Activated T-helper 1 cell treated with Interleukin-2 at 50 U/mL for 16 hours (primary cell): ENCODE results near the gene CBLN3.
A peak's percentile ranks its signal among the peaks of the same experiment; 100 is the strongest.

ENCODE experiments used
- DNase-seq: peaks from one replicate; pipeline ENCODE4 v3.0.0-alpha.2; 2020; ENCODE audit warnings: low read depth

The CBLN3 gene

DNA sequence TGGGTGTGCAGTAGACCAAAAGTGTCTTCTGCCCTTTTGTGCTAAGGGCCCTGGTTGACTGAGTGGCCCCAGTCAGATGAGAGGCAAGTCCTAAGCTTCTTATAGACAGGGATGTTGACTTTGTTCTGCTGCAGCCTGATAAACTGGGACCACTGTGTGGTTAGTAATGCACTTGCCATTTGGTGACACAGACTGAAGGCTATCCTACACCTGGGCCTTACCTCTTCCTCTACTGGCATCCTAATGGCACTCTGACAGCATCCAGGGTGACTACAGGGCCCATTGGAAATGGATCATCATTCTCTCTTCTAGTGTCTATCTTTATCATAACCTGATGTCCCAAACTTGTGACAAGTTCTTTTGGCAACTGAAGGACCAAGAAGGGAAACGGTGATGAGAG lies 9.8 kb upstream of the CBLN3 start:
- DNase-seq: no peak

DNA sequence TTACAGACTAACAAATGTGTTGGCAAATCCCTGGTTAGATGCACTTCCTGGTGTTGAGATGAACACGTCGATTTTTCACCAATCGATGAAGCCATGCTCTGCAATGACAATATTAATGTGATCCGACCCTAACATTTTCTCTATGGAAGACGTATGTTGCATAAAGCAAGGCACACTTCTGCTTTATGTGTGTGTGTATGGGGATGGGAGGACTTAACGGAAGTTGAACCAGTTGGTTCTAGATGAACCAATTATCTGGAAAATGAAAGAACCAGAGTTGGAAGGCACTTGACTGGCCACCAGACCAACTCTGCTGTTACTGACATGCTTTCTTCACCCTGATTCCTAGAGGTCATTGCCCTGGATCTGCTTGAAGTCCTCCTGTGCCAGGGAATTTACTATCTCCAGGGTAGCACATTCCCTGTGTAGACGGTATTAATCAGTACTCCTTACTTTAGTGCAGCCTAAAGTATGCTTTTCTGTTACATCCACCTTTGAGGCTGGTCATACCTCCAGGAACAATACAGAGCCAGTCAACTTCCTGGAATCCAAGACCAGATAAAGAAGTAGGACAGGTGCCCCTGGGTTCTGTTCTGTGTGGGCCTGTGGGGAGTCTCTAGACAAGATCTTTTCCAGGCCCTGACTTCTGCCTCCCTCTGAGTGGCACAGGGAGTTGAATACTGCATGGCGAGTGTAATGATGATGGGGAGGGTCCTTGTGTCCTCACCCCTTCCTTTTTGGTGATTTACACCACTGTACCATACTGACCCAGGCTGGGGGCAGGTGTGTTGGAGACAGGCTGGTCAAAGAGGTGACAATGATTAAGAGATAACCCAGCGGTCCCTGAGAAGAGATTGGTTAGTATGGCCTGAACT lies 9.0 kb upstream of the CBLN3 start:
- DNase-seq: no peak

DNA sequence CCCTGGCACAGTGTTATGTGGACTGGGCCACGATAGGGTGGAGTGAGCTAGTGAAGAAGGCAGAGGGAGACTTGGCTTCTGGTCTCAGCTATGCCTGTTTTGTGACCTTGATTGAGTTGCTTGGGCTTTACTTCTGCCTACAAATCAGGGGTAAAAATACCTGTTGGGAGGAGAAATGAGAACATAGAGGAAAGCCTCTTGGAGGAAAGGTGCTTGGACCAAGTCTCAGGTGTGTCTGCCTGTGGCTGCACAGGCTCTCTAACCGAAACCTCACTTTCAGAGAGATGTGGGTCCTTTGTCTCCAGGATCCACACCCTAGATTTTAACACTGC lies 8.2 kb upstream of the CBLN3 start:
- DNase-seq: no peak

DNA sequence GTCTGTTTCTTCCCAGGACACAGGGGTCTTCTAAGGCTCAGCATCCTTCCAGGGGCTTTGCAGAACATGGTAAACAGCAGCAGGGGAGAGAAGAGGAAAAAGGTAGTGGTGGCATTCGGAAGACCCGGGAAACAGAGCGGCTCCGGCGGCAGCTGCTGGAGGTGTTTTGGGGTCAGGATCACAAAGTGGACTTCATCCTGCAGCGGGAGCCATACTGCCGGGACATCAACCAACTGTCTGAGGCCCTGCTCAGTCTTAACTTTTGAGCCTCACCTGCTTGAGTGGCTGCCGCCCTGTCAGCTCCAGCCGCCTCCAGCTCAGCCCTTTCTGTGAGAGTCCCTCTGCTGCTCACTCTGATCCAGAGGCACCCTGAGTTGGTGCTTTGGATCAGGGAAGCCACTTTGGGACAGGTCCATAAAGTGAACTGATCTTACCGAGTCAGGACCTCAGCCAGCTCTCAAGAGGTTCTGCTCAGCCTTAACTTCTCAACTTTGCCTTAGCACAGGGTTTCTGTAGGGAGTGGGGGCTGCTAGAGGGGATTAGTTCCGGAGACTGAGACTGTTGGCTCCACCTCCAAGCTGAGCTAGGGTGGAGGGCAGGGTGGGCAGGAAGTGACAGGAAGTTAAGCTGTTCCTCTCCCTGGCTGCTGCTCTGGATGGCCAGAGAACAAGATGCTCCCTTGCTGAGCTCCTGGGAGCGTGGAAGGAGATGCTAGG lies 7.7 kb upstream of the CBLN3 start:
- no peak for DNase-seq

DNA sequence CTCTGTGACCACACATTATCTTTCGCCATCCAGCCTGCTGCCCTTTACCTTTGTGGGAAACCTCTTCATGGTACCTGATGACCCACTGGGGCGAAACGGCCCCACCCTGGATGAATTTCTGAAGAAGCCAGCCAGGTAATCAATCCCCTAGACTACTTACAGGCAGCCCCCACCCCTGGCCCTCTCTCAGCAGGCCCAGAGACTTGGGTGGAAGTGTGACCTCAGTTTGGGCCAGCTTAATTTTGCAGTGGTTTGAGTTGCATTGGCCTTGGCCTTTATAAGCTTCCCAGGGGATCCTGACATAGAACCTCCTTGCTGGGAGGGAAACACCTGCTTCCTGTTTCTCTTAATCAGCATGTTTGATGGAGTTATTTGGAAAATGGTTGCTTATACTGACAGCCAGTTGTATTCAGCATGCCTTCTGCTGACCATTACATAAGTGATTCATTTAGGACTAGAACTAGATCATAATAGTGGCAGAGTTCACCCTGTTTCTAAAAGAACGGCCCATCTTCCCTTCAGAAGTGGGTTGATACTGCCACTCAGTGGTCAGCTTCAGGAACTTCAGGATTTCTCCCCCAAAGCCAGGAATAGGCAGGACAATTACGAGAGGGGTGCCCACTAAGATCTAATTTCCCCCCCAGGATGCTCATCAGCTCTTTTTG lies 7.0 kb upstream of the CBLN3 start:
- DNase-seq: no peak

DNA sequence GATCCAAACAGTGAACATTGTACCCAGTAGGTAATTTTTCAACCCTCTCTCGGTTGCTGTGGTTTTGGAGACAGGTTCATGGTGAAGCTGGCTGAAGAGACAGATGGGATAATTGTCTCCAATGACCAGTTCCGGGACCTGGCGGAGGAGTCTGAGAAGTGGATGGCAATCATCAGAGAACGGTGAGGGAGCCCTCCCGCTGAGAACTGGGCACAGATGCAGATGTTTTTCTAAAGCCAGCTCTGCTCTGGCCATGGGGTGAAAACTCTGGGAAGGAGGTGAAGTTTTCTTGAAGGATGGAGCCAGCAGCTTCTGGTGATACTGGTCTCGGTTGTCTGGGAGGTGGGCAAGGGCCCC lies 6.5 kb upstream of the CBLN3 start:
- no peak for DNase-seq

DNA sequence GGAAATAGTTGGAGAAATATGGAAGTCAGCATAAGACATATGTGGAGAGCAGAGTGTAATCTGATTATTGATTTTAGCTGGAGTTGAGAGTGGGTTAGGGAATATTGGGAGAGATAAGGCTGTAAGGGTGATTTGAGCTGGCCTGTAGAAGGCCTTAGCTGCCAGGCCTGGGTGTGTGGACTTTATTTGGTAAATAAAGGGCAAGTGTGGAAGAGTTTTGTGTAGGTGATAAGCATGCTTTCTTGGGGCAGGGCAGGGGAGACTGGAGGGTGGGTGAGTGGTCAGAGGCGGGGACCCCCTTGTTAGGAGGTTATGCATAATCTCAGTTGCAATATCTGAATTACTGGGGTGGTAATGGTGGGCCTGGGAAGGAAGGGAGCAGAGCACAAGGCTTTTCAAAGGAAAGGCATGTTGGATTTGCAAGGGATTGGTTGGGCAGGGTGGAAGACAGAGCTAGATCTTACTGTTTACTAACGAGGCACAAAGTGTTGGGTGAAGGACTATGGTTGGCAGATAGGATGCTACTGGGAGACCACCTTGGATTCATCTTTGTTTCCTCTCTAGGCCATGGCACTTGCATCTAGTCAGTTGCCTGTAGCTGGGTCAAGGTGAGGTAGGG lies 5.8 kb upstream of the CBLN3 start:
- DNase-seq: no peak

DNA sequence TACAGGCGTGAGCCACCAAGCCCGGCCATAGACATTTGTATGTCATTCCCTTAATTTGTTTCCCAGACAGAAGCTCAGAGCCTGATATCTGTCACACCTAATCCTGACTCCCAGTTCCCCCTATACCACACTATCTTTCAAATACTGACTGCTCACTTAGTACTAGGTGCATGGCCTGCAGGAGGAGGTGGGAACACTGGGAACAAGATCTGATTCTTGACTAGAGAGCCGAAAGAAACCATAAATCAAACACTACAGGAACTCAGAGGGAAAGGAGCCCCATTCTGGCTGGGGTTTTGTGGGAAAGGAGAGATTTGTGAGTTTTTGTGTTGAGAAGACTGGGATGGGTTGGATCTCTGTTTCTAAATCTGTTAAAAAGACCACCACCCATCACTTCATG lies 5.2 kb upstream of the CBLN3 start:
- no peak for DNase-seq

DNA sequence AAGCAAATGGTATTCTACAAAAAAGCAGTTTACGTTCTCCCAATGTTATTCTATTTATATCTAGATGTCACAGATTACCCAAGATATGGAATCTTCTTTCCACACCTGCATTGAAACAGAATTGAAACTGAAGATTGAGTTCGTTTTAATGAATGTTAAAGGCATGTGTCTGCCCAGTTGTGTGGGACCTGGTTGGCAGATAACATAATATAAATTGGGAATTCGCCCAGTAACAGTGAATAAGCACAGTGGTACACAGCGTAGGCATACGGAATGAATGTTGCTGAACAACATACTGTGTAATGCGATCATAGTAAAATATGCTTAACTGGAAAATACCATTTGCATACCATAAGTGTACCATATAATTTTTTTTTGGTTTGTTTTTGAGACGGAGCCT lies 4.6 kb upstream of the CBLN3 start:
- no peak for DNase-seq

DNA sequence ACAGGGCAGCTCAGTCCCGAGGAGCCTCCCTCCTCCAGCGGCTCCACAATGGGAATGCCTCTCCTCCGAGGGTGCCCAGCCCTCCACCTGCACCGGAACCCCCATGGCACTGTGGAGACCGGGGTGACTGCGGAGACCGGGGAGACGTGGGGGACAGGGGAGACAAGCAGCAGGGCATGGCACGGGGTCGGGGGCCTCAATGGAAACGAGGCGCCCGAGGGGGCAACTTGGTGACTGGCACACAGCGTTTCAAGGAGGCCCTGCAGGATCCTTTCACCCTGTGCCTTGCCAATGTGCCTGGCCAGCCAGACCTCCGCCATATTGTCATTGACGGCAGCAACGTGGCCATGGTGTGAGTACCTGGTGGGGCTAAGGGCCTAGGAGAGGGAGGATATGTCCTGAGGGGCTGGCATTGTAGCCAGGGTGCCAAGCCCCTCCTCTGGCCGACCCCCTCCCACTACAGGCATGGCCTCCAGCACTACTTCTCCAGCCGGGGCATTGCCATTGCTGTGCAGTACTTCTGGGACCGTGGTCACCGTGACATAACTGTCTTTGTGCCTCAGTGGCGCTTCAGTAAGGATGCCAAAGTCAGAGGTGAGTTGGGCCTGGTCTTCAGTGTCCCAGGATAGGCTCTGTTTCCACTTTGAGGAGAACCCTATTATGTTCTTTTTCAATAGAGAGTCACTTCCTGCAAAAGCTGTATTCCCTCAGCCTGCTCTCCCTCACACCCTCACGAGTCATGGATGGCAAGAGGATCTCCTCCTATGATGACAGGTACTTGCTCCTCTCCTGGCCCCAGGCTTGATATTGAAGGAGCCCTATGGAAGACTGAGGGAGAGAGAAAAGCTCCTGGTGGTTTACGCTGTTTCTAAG lies 3.0 kb upstream of the CBLN3 start:
- DNase-seq: no peak

DNA sequence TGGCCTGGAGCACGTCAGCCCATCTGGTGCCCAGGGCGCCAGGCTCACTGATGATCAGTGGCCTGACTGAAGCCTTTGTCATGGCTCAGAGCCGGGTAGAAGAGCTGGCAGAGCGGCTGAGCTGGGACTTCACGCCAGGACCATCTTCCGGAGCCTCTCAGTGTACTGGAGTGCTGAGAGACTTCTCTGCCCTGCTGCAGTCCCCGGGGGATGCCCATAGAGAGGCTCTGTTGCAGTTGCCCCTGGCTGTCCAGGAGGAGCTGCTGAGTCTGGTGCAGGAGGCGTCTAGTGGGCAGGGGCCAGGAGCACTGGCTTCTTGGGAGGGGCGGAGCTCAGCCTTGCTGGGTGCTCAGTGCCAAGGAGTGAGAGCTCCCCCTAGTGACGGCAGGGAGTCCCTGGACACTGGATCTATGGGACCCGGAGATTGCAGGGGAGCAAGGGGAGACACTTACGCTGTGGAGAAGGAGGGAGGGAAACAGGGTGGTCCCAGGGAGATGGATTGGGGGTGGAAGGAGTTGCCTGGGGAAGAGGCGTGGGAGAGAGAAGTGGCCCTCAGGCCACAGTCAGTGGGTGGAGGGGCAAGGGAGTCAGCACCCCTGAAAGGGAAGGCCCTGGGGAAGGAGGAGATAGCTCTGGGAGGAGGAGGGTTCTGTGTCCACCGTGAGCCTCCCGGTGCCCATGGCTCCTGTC lies 2.2 kb upstream of the CBLN3 start:
- DNase-seq: peak; percentile 77

DNA sequence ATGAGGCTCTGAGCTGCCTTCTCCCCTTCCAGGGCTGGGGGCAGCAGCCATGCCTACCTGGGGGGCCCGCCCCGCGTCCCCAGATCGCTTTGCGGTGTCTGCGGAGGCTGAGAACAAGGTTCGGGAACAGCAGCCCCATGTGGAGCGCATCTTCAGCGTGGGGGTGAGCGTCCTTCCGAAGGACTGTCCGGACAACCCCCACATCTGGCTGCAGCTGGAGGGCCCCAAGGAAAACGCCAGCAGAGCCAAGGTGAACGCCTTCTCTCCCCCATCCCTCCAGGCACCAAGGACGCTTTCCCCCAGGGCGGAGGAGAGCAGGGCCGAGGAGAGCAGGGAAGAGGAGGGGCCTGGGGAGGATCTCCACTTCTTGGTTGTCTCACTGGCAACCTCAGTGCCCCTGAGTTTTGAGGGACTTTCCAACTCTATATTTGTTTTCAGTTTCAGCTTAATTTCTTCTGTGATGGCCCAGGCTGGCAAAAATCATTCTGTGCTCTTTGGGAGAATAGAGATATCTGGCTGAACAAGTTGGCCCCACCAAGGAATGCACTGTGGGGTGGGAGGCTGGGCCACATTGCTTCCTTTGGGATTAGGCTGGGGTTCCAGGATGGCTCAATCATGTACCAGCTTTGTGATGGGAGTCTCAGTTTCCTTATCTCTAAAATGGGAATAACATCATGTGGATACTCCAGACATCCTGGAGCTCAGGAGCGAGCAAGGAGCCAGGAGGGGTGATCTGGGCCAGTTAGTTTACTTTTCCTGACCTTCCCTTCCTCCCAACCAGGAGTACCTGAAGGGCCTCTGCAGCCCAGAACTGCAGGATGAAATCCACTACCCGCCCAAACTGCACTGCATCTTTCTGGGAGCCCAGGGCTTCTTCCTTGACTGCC lies 1.5 kb upstream of the CBLN3 start:
- no peak for DNase-seq

DNA sequence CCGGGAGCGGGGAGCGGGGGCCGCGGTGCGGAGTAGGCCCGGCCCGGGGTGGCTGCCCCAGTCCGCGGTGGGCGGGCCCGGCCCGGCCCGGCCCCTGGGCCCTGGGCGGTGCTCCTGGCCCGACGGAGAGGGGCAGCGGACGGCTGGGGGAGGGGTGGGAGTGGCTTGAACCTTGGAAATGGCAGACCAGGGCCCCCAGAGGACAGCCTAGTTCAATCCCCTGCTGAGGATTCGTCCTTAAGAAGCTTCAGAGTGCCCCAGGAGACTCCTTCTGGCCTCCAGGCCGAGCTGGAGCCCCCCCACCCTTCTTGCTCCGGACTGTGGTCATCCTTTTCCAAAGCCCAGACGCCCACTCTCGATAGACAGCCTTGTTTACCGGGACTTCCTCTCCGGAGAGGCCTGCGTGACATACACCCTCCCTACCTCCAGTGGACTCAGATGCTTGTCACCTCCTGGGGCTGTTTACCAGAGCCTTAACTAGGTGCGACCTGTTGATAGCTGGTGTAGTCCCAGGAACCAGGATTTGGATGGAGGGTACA lies 744 bp upstream of the CBLN3 start:
- peak; percentile 33 for DNase-seq

DNA sequence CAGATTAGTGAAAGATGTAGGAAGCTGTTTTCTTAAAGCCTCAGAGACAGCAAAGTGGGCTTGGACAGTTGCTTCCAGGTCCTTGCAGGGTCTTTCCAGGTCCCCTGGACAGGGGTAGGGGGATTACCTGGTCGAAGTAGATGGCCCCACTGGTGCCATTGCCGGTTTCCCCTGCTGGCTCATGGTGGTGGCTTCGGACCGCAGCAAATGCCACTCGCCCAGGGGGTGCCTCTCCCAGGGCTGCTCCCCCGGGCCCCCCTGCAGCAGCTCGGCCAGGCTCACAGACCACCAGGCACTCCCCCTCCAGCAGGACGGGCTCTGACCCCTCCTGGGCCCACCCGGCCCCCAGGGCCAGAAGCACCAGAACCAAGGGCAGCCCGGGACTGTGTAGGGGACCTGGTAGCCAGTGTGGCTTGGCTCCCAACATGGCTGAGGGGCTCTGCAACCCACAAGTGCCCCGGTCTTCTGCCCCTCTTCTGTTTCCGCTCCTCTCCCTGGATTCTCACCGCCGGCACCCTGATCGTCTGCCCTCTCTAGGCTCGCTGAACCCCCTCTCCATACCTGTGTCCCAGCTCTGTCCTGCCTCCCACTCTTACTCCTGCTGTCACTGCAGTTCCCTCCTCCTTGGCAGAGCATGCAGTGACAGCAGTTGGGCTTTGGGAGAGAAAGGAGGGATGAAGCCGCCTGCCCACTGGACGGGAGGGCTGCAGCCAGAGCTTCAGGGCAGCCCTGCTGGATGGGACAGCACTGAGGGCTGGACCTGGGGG lies 657 bp downstream of the CBLN3 start:
- no peak for DNase-seq

DNA sequence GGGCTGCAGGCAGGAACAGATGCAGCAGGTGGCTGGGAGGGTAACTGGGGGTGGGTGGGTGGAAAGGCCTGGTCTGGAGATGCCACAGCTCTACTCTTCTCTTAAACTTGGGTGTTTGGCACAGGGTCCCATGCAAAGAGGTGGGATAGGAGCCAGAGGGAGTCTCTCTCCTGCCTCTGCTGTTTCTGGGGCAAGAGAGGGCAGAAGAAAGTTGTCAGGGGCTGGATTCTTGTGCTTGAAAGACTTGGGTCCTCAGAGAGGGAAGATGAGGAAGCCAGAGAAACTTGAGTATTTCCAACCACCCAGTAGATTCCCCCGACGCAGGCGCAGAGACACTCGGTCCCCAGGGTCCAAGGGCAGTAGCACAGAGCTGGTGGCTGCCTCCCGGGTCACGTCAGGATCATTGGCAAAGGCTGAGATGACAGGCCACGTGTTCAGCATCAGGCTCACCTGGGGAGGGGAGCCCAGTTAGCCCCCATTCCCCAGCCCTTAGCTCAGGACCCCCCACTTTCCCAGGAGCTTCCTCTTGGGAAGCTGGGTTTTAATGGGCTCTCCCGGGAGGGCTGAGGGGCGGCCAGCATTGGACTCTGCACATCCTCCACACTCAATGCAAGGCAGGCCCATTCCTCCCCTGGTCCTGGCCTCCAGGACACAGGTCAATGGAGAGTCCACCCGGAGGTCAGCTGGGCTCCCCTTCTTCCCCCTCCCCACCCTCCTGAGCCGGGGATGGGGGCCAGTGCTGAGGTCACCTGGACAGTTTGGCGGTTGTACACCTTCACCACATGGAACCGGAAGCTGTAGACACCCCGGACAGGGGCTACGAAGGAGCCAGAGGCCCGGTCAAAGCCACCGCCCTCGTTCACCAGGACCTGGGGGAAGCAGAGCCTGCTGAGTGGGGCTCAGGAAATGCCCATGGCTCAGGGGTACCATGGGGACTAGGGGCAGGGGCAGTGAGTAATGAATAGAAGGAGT lies 1.6 kb downstream of the CBLN3 start:
- DNase-seq: no peak

DNA sequence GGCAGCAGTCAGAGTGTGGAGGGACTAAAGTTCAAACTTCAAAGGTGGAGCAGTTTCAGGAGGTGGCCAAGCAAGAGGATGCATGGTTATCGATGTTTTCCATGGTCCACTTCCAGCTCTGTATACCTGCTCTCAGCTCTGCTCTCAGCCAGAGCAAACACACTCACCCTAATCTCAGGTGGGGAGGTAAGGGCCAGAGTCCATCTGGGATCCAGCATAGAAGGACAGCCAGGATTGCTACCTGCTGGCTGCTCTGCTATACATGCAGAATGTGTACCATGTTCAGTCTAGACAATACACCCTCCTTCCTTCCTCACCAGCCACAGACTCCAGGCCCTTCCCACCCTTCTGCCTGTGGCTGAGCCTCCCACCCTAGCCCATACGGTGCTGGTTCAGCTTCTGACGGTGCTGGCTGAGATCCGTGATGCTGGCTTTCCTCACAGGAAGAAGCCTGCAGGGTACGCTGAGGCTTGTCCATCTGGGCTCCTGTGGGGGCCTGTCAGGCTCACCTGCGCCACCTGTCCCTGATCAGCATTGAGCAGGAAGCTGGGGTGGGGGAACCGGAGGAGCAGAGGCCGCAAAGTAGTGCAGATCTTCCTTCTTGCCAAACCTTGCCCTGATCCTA lies 2.4 kb downstream of the CBLN3 start:
- DNase-seq: no peak

DNA sequence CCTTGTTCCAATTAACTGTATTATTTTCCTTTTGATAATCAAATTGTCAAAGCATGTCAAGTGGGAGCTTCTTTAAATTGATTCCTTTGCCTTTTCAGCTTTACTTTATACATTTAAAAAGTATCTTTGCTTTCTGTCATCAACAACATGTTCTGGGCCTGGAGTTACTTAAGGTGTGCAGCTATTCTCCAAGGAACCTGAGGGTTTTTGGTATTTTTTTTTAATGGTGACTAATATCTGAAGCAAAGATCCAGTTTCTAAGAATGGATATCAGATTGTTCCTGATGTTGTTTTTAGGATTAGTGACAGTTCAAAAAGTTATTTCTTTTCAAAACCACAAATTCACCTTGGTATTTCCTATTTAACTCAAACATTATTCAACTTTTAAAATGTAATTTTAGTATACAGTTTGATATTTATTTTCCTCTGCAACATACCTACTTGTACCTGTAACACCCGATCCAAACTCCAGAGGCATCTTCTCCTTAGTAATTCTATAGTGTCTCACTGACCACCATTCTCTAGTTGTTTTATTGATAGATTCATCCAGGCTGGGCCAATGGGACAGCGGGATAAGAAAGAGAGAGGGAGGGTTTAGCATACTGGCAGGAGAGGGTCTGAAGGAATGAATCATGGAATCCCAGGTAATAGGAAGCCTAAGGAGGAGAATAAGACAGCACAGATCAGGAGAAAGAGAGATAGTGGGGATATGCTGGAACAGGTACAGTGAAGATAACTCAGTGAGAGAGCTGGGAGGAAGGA lies 3.1 kb downstream of the CBLN3 start:
- no peak for DNase-seq
